Activated CD4-positive, alpha-beta T cell treated with anti-CD3 and anti-CD28 coated beads for 4 hours (primary cell): ENCODE measurements around the gene RPL15.

Experiments used
- DNase-seq, 2 donors: peaks; one replicate each; pipeline ENCODE4 v3.0.0-alpha.2; 2020

Gene RPL15

GRCh38 chr3:23934253-23934652 lies 17.3 kb downstream of the RPL15 start:
- DNase-seq, result no peak

DNA sequence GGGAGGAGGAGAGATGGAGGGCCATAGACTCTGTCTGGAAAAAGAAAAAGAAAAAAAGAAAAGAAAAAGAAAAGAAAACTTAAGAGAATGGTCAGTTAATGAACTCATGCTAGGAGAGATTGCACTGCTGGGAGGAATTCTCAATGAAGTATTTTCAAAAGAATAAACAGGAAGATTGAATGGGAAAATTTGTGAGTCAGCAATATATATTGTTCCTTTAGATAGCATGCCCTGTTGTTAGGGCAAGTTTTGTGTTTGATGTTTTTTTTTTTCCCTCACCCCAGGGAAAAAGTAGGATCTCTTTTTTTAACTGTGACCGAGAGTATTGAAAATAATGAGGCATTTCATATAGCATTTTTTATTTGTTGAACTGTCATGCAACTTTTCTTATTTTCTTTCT lies 20.4 kb downstream of the RPL15 start:
- DNase-seq, result no peak

DNA sequence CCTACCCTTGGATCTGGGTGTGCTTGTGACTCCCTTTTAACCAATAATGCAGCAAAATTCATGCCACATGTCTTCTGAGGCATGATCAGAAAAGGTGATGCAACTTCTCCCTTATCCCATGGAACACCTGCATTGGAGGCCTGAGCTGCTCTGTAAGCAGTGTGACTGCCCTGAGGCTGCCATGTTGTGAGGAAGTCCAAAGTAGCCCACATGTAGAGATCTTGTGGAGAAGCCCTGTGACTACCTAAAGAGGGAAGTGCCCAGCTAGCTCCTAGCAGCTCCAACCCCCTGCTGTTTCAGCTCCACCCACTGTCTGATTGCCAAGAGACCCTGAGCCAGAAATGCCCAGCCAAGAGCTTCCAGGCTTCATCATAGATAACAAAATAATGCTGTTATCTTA lies 21.8 kb downstream of the RPL15 start:
- DNase-seq, result no peak

- no peak for DNase-seq
Measured at GRCh38 chr3:23940775-23941174, 23.8 kb downstream of the RPL15 start.

GRCh38 chr3:23941440-23941839 lies 24.5 kb downstream of the RPL15 start:
- no peak for DNase-seq

- DNase-seq, result no peak
Measured at GRCh38 chr3:23942546-23942945, 25.6 kb downstream of the RPL15 start.

DNA sequence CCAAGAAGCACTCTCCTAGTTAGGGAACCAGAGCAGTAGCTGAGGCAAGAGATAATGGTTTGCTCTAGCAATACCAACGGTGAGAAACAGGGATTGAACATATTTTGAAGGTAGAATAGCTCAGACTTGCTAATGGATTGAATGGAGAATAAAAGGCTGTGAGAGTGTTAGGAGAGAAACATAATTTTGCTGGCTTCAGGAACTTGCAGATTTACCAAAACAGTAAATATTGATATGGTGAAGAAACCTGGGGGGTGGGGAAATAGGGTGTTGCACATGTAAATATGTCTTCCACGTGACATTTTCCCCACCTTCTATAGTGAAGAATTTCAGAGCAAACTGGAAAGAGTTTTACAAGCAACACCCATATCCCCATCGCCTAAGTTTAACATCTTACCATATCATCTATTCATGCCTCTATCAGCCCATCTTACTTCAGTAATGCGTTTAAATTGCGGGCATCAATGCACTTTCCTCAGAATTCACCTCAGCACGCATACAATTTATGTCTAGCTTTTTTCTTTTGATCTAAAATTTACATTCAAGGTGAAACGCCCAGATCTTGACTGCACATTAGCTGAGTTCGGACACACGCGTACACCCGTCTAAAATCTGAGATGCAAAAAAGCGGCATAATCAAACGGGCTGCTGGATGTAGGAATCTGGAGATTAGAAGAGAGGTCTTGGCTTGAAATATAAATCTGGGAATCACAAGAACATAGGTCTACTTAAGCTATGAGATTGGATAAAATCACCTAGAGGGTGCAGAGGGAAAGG lies 27.3 kb downstream of the RPL15 start:
- no peak for DNase-seq

DNA sequence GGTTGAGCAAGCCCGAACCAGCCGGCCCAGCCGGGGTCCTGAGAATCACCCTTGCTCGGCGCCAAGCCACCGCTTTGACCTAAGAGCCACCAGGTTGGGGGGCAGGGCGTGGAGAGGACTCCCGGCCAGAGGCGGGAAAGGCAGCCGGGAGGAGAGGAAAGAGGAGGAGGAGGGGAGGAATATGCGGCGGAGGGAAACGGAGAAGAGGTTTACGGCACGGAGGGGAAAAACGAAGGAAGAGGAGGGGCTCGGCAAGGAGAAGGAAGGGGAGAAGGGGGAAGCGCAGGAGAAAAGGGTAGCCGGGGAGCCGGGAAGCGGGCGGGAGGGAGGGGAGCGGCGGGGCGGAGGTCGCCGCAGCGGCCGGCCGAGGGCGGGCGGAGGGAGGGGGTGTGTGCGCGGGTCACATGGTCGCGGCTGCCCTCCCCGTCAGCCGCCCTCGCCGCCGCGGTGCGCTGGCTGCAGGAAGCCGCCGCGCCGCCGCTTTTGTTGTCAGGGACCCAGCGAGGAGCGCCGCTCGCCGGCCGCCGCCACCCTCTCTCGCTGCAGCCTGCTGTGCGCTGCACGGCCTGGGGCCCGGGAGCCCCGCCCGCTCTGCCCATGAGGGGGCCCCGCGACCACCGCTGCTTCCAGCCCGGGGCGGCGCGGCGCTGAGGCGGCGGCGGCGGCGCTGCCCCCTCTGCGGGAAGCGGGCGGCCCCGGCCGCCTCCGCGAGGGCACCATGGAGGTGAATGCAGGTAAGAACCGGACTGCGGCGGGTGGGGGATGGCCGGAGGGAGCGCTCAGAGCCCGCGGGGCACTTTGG lies 28.1 kb downstream of the RPL15 start, which contains the start of gene NR1D2:
Gene NR1D2, plus strand, starts transcription at position 426 of the 802 bp plus-strand sequence. Its CDS starts 293 bp downstream, at position 719.
- peak; percentile 73 to 81 for DNase-seq

DNA sequence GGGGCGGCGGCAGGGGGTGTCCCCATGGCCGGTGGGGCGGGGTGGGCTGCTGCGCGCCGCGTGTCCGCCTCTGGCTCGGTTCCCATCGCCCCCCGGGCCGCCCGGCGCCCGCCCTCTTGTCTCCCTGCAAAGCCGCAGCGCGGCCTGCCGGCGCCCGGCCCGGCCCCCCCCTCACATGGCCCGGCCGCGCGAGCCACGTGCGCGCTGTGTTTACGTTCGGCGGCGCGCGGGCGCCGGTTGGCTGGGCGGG lies 28.7 kb downstream of the RPL15 start:
- DNase-seq, result no peak

GRCh38 chr3:23945913-23946687 lies 29.2 kb downstream of the RPL15 start:
- DNase-seq, result peak; percentile 97

GRCh38 chr3:23948761-23949160 lies 31.8 kb downstream of the RPL15 start:
- no peak for DNase-seq

GRCh38 chr3:23949784-23950183 lies 32.9 kb downstream of the RPL15 start:
- DNase-seq, result no peak

GRCh38 chr3:23950293-23950692 lies 33.4 kb downstream of the RPL15 start:
- no peak for DNase-seq

GRCh38 chr3:23952646-23953045 lies 35.7 kb downstream of the RPL15 start:
- no peak for DNase-seq

GRCh38 chr3:23953523-23953922 lies 36.6 kb downstream of the RPL15 start:
- DNase-seq, result no peak

- no peak for DNase-seq
Measured at GRCh38 chr3:23954144-23954543, 37.2 kb downstream of the RPL15 start.

DNA sequence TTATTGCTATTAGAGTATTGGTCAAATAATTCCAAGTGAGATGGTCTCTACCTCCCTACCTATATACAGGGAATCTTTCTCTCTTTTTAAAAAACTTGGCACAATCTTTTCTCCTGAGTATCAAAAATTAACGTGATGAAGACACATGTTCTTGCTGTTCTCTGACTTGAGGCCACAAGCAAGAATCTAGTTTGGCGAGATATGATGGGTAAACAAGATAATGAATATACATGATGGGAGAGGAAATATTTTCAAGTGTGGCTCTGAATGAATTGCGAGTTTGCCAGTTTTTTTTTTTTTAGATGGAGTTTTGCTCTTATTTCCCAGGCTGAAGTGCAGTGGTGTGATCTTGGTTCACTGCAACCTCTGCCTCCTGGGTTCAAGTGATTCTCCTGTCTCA lies 39.8 kb downstream of the RPL15 start:
- no peak for DNase-seq

- no peak for DNase-seq
Measured at GRCh38 chr3:23959135-23959900, 42.4 kb downstream of the RPL15 start.

DNA sequence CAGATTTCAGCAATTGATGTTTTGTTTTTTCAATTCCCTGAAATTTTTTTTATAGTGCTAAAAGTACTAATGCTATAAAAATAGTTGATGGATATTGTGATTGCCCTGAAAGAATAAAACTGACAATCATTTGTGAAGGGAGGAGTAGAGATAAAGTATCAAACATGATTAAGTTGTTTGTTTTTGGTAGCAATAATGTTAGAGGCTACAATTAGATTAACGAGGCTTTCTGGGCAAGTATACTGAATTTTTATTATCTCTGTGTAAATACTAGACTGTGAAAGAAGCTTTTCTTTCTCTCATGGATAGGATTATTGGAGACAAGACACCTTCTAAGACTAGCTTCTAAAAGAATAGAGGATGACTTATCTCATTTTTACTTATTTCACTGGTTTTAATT lies 43.7 kb downstream of the RPL15 start:
- DNase-seq, result no peak

DNA sequence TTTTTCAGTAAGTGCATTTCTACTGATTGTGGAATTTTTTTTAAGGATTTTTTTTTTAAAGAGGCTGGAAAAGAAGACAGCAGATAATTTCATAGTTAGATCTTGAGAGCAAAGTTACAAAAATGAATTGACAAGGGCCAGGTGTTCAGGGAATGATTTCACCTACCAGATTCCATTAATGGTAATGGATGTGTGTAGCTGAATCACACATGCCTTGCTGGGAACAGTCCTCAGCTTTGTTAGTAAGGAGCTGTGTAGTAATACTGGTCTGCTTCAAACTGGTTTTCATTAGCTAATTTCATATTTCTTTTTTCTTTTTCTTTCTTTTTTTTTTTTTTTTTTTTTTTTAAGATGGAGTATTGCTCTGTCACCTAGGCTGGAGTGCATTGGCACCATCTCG lies 44.1 kb downstream of the RPL15 start:
- DNase-seq, result no peak

DNA sequence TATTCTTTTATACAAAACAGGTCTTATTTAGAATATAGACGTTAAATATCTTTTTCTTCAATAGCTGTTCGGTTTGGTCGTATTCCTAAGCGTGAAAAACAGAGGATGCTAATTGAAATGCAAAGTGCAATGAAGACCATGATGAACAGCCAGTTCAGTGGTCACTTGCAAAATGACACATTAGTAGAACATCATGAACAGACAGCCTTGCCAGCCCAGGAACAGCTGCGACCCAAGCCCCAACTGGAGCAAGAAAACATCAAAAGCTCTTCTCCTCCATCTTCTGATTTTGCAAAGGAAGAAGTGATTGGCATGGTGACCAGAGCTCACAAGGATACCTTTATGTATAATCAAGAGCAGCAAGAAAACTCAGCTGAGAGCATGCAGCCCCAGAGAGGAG lies 45.0 kb downstream of the RPL15 start:
- no peak for DNase-seq

DNA sequence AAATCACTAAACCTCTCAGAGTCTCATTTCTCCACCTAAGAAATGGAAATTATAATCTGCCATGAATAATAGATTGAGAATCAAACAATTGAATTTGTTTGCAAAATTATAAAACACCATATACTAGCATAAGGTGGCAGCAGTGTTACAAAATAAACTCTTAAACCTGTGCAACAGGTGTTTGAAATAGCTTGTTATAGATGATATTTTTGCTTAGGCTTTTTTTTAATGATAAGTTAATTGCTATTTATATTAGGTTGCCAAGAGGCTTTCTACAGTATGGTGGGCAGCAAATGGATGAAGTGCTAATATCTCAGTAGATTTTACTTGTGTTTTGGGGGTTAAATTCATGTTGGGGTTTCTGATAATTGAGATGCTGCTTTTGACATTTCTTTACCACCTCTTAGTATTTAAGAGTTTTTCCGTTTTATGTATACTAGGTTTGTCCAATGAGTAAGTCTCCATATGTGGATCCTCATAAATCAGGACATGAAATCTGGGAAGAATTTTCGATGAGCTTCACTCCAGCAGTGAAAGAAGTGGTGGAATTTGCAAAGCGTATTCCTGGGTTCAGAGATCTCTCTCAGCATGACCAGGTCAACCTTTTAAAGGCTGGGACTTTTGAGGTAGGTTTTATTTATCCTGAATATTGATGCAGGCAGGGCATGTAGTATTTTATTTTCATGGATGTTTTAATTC lies 47.8 kb downstream of the RPL15 start:
- no peak for DNase-seq
